Heart left ventricle (tissue), 13 donors: ENCODE measurements around the gene FAM171A1.

Source experiments
- CTCF ChIP-seq, 12 donors: fragments of 200-600 bp; sonication (generic) in 4 of 12; IDR thresholded peaks; one replicate each; pipeline versions ENCODE4 v1.5.0 to v1.8.0; 2018 to 2022; ENCODE audit warnings: antibody characterized with exemption in 12 of 12, mild to moderate bottlenecking in 5 of 12
- POLR2A ChIP-seq, 2 donors: fragments of 450-650 bp; IDR thresholded peaks; one replicate each; pipeline ENCODE4 v1.6.1; 2017; ENCODE audit warnings: antibody characterized with exemption in 2 of 2, mild to moderate bottlenecking in 2 of 2, moderate library complexity in 2 of 2
- donor health status: ischemic (EF 13 %, LVEDD 7.1; RV severe dilation, severe dysfunction).
- donor health status: DM: no; HTN: yes; CAD: no.
- donor health status: DM: no; HTN: no; CAD: no.
- donor health status: ischemic (EF 25% LVEDD 6.9; RV normal size, moderate dysfunction).
- donor health status: ischemic (EF 25% LVEDD 5.7; RV mildly dilated, moderate dysfunction).
- donor health status: ischemic (EF 35%, LVEDD 5.7; RV mildly dilated, moderate dysfunction).
- donor health status: nonischemic (EF 11% LVEDD 7.7; RV severe dilation, severe dysfunction).
- donor health status: DM: yes; HTN: yes; CAD: no.
- donor health status: PGD.
- donor health status: ischemic (EF 29% LVEDD 5.4; RV normal size, mild dysfunction).
- donor health status: nonischemic (EF 23%, LVEDD 6.1; RV moderate dilation, normal function).

- TF ChIP-seq CTCF (IDR thresholded peaks at IDR 0.05) (no peak), POLR2A (IDR thresholded peaks at IDR 0.05) (no peak)
Measured at GRCh38 chr10:15374566-15374965, 3.5 kb upstream of the FAM171A1 start.
